ENCODE data around the gene FFAR3.
"Not testable (repeated sequence)": the region's sequence is repeated elsewhere in the genome, so short reads cannot be mapped to it uniquely, and the experiment has no call there.

FFAR3 gene

DNA sequence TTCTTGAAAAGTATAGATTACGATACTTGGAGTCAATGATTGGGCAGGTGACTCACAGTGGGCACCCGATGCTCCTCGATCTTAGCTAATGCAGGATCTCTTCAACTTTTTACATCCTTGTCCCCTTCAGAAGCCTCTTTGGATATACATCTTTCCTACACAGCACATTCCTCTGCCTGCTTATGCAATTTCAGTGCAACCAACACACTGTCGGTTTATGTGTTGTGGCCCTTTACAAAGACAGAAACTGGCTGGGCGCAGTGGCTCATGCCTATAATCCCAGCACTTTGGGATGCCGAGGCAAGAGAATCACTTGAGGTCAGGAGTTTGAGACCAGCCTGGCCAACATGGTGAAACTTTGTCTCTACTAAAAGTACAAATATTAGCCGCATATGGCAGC, 15.2 kb downstream of the FFAR3 start:
- DNase-seq = no peak

- DNase-seq = not testable (repeated sequence)
These were observed 15.8 kb downstream of the FFAR3 start for GRCh38 chr19:35374031-35374430.

DNA sequence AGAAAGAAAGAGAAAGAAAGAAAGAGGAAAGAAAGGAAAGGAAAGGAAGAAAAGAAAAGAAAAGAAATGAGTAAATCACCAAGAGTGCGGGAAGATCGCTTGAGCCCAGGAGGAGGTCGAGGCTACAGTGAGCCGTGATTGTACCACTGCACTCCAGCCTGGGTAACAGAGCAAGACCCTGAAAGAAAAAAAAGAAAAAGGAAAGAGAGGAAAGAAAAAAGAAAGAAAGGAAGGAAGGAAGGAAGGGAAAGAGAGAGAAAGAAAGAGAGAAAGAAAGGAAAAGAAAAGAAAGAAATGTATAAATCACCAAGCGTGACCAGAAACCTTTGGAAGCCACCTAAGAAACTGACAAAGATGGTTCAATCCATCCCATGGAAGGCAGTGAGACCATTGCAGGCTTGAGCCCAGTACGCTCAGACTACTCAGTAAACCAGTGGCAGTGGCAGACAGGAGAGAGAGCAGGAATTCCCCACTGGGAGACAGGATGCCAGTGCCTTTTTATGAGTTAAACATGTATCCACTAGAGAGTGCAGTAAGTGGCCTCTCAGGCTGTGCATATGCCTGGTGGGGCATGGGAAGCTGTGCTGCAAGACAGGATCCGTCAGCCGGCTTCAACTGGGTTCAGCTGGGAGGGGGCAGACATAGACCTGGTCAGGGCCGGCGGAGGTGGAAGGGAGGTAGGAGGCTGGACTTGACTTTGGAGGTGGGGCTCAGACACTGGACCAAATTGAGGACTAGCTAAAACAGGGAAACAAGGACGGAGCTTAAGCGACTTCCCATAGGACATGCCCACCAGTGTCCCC, 17.4 kb downstream of the FFAR3 start:
- no peak for DNase-seq

GRCh38 chr19:35377656-35378055, 19.4 kb downstream of the FFAR3 start:
- DNase-seq = no peak

DNA sequence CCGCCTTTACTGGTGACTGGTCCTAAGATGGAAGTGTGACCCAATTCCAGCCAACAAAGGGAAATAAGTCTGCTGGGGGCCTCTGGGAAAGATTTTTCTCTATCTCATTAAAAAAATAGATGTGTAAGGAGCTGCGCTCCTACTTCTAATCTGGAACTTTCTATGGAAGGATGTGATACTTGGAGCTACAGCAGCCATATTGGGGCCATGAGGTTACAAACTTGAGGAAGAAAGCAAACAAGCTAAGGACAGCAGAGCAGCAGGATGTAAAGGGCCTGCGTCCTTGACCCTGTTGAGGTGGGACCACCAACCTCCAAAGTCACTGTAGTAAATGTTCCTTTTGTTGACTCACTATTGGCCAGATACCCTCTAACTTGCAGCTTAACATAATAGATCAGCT, 20.1 kb downstream of the FFAR3 start:
- no peak for DNase-seq

GRCh38 chr19:35379545-35379944, 21.3 kb downstream of the FFAR3 start:
- DNase-seq = not testable (repeated sequence)

DNA sequence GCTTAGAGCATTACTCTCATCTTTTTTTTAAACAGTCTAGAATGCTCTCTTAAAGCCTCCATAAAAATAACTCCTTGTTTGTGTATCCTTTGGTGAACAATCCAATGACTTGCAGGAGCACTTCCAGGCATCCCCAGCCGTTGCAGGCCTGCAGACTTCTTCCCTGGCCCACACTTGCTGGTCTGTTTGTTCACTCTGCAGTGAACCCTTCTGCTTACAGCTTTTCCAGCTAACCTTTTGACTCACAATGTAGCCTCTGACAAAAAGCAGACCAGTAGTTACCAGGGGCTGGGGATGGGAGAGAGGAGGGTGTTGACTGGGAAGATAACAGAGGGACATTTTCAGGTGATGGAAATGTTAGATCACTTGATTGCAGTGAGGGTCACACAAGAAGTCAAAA, 21.7 kb downstream of the FFAR3 start:
- no peak for DNase-seq

- DNase-seq = no peak
These were observed 22.3 kb downstream of the FFAR3 start for GRCh38 chr19:35380450-35381124.

- DNase-seq = no peak
These were observed 23.1 kb downstream of the FFAR3 start for GRCh38 chr19:35381318-35381717.

- DNase-seq = no peak
These were observed 23.7 kb downstream of the FFAR3 start for GRCh38 chr19:35381926-35382325.

DNA sequence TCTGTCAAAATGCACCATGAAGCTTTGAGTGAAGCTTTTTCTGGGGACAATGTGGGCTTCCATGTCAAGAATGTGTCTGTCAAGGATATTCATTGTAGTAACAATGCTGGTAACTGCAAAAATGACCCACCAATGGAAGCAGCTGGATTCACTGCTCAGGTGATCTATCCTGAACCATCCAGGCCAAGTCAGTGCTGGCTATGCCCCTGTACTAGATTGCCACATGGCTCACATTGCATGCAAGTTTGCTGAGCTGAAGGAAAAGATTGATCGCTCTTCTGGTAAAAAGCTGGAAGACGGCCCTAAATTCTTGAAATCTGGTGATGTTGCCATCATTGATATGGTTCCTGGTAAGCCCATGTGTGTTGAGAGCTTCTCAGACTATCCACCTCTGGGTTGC, 25.3 kb downstream of the FFAR3 start:
- DNase-seq = no peak

DNA sequence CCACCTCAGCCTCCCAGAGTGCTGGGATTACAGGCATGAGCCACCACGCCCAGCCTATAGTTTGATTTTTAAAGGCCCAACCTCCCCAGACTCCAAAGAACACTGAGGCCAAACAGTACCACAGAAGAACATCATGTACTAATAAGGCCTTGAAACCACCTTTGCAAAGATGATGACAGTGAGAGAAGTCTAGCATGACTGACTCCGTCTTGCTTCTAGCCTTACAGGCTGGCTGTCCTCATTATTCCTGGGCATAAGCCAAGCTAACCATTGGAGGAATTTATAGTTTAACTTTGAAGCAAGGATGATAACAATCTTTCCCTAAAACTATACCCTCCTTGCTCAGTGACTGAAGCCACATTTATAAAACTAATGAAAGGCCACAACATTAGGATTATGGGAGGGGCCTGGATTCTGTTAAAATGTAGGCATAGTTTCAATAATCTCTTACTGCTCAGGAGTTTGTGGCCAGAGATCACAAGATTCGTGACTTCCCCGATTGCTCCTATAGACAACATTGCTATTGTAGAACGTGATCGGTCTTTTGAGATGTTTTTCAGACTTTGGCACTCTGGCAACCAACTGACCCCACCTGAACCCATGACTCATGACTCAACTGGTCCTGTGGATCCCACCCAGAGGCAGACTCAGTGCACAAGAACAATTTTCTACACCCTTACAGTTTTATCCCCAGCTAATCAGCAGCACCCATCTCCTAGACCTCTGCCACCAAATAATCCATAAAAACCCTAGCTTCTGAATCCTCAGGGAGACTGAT, 30.2 kb downstream of the FFAR3 start:
- no peak for DNase-seq

DNA sequence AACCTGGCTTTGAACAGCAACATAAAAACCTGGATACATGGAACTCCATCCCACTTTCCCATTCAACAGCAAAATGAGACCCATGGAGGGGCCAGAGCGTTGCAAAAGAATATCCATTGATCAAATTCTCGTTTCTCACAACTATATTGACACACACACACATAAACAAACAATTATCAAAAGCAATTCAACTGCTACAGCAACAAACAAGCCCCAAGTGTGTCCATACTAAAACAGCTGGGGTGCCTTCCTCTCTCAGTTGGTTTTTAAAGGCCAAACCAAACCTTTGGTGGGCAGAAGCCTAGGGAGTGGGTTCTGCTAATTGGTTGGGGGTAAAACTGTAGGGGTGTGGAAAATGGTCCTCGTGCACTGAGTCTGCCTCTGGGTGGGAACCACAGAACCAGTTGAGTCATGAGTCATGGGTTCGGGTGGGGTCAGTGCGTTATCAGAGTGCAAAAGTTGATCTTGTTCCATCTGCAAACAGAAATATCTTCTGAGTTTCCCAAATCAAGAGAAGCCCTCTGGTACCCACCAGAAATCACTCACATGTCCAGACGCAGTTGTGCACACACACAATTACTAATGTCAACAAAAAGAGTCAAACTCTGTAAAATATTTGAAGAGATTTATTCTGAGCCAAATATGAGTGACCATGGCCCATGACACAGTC, 31.1 kb downstream of the FFAR3 start:
- no peak for DNase-seq

DNA sequence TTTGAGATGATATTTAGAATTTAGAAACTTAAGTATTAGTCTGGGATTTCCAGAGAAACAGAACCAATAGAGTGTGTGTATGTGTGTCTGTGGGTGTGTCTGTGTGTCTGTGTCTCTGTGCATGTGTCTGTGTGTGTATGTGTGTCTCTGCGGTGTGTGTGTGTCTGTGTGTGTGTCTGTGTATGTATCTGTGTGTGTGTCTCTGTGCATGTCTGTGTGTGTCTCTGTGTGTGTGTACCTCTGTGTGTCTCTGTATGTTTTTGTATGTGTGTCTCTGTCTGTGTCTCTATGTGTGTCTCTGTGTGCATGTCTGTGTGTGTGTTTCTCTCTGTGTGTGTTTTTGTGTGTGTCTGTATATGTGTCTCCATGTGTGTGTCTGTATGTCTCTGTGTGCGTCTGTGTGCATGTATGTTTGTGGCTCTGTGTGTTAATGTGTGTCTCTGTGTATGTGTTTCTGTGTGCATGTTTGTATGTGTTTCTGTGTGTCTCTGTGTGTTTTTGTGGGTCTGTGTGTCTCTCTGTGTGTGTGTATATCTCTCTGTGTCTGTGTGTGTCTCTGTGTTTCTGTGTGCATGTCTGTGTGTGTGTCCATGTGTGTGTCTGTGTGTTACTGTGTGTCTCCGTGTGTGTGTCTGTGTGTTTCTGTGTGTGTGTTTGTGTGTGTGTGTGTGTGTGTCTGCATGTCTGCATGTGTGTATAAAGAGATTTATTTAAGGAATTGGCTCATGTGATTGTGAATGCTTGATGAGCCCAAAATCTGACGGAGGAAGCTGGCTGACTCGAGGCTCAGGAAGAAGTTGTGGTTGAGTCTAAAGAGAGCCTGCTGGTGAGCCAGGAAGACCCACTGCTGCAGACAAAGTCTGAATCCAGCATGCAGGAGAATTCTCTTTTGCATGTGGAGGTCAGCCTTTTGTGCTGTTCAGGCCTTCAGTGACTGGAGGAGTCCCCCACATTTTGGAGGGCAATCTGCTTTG, 34.8 kb downstream of the FFAR3 start:
- no peak for DNase-seq

- peak in 16 of 56 donors; percentile 2 to 33 (median 9) for DNase-seq
These were observed 37.3 kb downstream of the FFAR3 start for GRCh38 chr19:35395382-35396199.

DNA sequence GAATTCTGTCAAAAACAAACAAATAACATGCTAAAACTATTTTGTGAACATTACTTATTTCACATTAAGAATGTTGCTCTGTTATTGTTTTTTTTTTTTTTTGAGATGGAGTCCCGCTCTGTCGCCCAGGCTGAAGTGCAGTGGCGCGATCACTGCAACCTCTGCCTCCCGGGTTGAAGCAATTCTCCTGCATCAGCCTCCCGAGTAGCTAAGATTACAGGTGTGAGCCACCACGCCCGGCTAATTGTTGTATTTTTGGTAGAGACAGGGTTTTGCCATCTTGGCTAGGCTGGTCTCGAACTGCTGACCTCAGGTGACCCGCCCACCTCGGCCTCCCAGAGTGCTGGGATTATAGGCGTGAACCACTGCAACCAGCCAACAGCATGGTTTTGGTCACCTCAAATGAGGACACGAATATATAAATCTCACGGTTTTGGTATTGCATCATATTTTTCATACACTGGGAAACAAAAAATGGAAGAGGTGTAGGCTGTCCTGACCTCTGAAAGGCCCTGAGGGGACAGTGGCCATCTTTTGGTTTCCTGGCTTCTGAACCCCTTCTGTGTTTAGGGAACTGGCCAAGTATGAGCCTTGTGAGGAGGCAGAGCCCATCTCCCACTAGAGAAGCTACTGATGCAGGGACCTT, 38.1 kb downstream of the FFAR3 start:
- no peak for DNase-seq

DNA sequence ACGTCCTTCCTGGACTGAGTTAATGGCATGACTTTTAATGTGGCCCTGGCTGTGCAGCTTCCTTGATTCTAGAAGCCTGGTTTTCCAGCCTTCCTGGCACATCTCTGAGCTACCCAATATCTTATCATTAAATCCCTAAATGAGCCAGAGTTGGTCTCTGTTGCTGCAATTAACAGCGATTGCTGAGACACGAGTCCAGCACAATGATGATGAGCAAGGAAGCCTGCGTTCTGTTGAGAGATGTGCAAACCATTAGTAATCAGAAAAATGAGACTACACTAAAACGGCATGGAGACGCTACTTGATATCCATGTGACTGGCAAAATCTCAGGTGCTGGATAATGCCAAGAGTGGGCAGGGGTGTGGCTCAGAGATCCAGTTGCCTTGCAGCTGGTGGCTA, 38.8 kb downstream of the FFAR3 start:
- no peak for DNase-seq

GRCh38 chr19:35398570-35398969, 40.3 kb downstream of the FFAR3 start:
- DNase-seq = no peak

DNA sequence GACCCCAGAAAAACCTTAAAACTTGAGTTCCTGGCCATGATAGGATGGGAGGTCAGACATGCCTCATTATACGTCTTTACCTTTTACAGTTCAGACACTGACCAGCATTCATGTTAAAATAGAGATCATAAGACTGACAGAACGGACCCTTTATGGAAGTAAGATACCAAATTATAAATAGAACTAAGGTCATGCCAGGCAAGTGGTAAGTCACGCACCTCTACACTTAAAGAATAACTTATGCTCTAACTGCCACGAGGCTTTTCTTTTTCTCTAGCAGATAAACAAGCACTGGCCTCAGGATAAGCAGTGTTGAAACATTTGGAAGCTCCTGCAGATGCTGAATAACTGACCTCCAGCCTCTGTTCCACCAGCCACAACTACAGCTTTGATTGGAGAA, 41.0 kb downstream of the FFAR3 start:
- DNase-seq = no peak

Measured in amygdala (tissue), 56 donors.